H1 (cell line): Measurements from ENCODE around the gene RAB10.

Experiments
- BCL11A ChIP-seq, 2 experiments: IDR thresholded peaks; one replicate each; pipeline ENCODE4 v1.6.1; 2011; ENCODE audit warnings: low read depth in 2 of 2, low read length in 2 of 2, mild to moderate bottlenecking in 2 of 2
- EZH2 ChIP-seq: fragments of 200-600 bp; sonication (generic); IDR thresholded peaks from 2 replicates; pipeline ENCODE4 v1.7.1; 2012; ENCODE audit warnings: low read depth, mild to moderate bottlenecking, moderate library complexity, low read length, inconsistent platforms; ENCODE audit not compliant: severe bottlenecking
- JUND ChIP-seq: IDR thresholded peaks from 2 replicates; pipeline ENCODE4 v1.6.1; 2011; ENCODE audit warnings: mild to moderate bottlenecking, improper control_type of control experiment, low read length
- POLR2A ChIP-seq, 2 experiments: IDR thresholded peaks; 1 replicate in 1 of 2; 2 replicates in 1 of 2; pipeline ENCODE4 v1.6.1; 2011; ENCODE audit warnings: low read depth in 2 of 2, low read length in 2 of 2, mild to moderate bottlenecking in 2 of 2; ENCODE audit errors: control extremely low read depth in 1 of 2
- RAD21 ChIP-seq, 2 experiments: IDR thresholded peaks in 1 of 2; conservative IDR thresholded peaks in 1 of 2; 2 replicates each; pipeline ENCODE4 v1.6.1; 2011; ENCODE audit warnings: low read depth in 2 of 2, low read length in 2 of 2, improper control_type of control experiment in 1 of 2, inconsistent platforms in 1 of 2, mild to moderate bottlenecking in 1 of 2, moderate library complexity in 1 of 2
- RFX5 ChIP-seq: IDR thresholded peaks from 2 replicates; pipeline ENCODE4 v1.6.1; 2011; ENCODE audit warnings: low read depth, low read length, improper control_type of control experiment, borderline replicate concordance
- TF ChIP-seq, protein P1 (sequence below), 3 experiments: IDR thresholded peaks; 1 replicate in 2 of 3; 2 replicates in 1 of 3; pipeline versions ENCODE4 v1.5.1 to v1.6.1; 2011; ENCODE audit warnings: low read length in 3 of 3, mild to moderate bottlenecking in 3 of 3, inconsistent platforms in 2 of 3, low read depth in 1 of 3, moderate library complexity in 1 of 3; ENCODE audit not compliant: insufficient read depth in 1 of 3; ENCODE audit errors: control extremely low read depth in 1 of 3

GRCh38 chr2:26176279-26176615 lies 142.4 kb downstream of the RAB10 start:
- TF ChIP-seq, protein P1, sequence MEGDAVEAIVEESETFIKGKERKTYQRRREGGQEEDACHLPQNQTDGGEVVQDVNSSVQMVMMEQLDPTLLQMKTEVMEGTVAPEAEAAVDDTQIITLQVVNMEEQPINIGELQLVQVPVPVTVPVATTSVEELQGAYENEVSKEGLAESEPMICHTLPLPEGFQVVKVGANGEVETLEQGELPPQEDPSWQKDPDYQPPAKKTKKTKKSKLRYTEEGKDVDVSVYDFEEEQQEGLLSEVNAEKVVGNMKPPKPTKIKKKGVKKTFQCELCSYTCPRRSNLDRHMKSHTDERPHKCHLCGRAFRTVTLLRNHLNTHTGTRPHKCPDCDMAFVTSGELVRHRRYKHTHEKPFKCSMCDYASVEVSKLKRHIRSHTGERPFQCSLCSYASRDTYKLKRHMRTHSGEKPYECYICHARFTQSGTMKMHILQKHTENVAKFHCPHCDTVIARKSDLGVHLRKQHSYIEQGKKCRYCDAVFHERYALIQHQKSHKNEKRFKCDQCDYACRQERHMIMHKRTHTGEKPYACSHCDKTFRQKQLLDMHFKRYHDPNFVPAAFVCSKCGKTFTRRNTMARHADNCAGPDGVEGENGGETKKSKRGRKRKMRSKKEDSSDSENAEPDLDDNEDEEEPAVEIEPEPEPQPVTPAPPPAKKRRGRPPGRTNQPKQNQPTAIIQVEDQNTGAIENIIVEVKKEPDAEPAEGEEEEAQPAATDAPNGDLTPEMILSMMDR (IDR thresholded peaks at IDR 0.05; ENCODE audit: control extremely low read depth in 1 of 3, insufficient read depth in 1 of 3, low read depth in 1 of 3, low read length in 3 of 3), result no peak
- no peak for TF ChIP-seq POLR2A (IDR thresholded peaks at IDR 0.05; ENCODE audit: control extremely low read depth in 1 of 2, low read depth in 2 of 2, low read length in 2 of 2)
- TF ChIP-seq RAD21 (IDR thresholded peaks at IDR 0.05 in 1 of 2, conservative IDR thresholded peaks at IDR 0.05 in 1 of 2; ENCODE audit: low read depth in 2 of 2, low read length in 2 of 2), result no peak
- no peak for TF ChIP-seq RFX5
- no peak for TF ChIP-seq BCL11A (IDR thresholded peaks at IDR 0.05; ENCODE audit: low read depth in 2 of 2, low read length in 2 of 2)
- no peak for TF ChIP-seq EZH2
- TF ChIP-seq JUND, result no peak
